ENCODE measurements around the gene ZSWIM3. TPM values are rescaled to one million over a fixed set of nuclear protein-coding genes. Genes with fewer than 3 reads are reported as not detected.

ZSWIM3 gene
- total and polyA plus RNA-seq, 9 donors = 1.8 to 7.5 (median 4.7) TPM

DNA sequence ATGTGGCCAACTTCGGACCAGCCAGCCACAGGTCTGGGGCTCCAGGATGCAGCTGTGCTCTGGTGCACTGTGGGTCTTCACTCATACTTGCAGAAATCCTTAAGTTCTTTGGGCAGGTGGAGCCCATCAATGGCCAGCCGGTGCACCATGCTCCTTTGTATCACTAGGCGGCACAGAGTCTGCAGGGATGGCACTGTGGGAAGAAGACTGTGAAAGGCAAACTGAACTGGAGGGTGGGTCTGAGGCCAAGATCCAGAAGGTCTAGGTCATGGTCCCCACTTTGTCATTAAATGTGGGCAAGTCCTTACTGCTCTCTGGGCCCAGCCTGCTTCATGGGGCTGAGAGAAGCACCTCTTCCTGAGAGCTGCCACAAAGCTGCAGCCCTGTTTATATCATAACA is 31.3 kb downstream of the ZSWIM3 start:
- no peak overlapping the region for H3K27ac ChIP-seq

DNA sequence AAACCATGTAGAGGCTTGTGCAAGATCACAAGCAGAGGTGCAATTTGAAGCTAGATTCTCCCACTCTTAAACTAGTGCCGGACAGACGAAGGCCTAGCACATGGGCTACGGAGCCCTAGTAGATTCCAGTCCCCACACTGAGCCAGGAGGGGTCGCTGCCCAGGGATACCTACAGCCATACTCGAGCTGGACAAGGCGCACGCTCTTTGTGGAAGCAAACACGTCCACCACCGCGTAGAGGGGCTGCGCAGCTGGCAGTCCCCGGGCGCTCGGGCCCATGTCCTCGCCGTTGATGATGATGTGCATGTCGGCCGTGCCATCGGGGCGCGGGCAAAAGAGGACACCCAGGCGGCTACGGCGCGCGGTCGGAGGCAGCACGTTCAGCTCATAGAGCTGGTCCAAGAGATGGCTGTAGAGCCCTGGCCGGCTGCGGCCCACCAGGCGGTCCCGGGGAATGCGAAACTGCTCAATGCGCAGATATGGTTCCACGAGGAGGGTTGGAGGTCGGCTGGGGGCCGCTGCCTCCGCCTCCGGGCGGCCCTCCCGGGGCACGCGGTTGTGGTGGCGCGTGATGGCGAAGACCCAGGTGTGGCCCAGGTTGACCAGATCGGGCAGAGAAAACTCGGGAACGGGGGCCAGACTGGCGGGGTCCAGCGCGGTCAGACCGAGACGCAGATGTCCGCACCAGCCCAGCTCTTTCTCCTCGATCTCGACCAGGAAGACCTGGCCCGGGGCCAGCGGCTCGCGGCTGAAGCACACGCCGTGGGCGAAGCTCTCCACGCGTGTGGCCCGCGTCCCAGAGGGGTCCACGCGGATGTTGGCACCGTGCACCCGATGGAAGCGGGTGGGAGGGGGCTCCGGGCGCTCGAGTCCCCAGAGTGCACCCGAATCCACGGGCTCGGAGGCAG is 32.9 kb downstream of the ZSWIM3 start:
- Histone ChIP-seq H3K36me3 (no peaks in the 10 kb centered on the region), H3K27me3 (no peaks in the 10 kb centered on the region), H3K4me3 (peak overlapping the region; percentile 53), H3K27ac (peak overlapping the region; percentile 72 to 97), H3K4me1 (ENCODE audit: insufficient read depth) (peaks cover 9% of the 10 kb centered on the region), H3K9me3 (no peaks in the 10 kb centered on the region)
- WGBS, 3 donors = 0 to 2% (median 0%) methylated on average over 46 to 79 of the region's 79 CpGs
- intact Hi-C loops (cut with DNase I) = loop anchor here (2.0 to 10.0 kb wide), 9 partner anchors 42 to 202 kb away; partner anchors contain the start of genes PCIF1 (in 2 of the 4), DNTTIP1 (in 1 of the 4), WFDC3 (in 1 of the 4) and ZNF335 (in 1 of the 4)
- peak; percentile 88 to 91 (median 89) for DNase-seq
- peak; percentile 43 for TF ChIP-seq POLR2A (IDR thresholded peaks at IDR 0.05)
- TF ChIP-seq EP300 (IDR thresholded peaks at IDR 0.05) = no peak
- TF ChIP-seq, protein P1, sequence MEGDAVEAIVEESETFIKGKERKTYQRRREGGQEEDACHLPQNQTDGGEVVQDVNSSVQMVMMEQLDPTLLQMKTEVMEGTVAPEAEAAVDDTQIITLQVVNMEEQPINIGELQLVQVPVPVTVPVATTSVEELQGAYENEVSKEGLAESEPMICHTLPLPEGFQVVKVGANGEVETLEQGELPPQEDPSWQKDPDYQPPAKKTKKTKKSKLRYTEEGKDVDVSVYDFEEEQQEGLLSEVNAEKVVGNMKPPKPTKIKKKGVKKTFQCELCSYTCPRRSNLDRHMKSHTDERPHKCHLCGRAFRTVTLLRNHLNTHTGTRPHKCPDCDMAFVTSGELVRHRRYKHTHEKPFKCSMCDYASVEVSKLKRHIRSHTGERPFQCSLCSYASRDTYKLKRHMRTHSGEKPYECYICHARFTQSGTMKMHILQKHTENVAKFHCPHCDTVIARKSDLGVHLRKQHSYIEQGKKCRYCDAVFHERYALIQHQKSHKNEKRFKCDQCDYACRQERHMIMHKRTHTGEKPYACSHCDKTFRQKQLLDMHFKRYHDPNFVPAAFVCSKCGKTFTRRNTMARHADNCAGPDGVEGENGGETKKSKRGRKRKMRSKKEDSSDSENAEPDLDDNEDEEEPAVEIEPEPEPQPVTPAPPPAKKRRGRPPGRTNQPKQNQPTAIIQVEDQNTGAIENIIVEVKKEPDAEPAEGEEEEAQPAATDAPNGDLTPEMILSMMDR (IDR thresholded peaks at IDR 0.05) = peak; percentile 61 to 75 (median 71)

More for the DNA sequence above, 31.3 kb downstream of the ZSWIM3 start:
- Histone ChIP-seq H3K27me3 (no peaks in the 10 kb centered on the region), H3K4me3 (no peak overlapping the region), H3K4me1 (ENCODE audit: insufficient read depth) (peaks cover 9% of the 10 kb centered on the region), H3K36me3 (no peaks in the 10 kb centered on the region), H3K9me3 (no peaks in the 10 kb centered on the region)
- TF ChIP-seq EP300 (IDR thresholded peaks at IDR 0.05) (no peak), POLR2A (IDR thresholded peaks at IDR 0.05) (no peak)
- TF ChIP-seq, protein P1 (IDR thresholded peaks at IDR 0.05) = no peak
- 73 to 83% (median 83%) methylated on average over 3 of the region's 3 CpGs for WGBS, 3 donors
- intact Hi-C loops (cut with DNase I) = loop anchor here in 2 of 4 donors (5.0 to 10.0 kb wide), 2 partner anchors 46 to 56 kb away; no protein-coding TSS in a partner anchor
- DNase-seq = no peak

DNA sequence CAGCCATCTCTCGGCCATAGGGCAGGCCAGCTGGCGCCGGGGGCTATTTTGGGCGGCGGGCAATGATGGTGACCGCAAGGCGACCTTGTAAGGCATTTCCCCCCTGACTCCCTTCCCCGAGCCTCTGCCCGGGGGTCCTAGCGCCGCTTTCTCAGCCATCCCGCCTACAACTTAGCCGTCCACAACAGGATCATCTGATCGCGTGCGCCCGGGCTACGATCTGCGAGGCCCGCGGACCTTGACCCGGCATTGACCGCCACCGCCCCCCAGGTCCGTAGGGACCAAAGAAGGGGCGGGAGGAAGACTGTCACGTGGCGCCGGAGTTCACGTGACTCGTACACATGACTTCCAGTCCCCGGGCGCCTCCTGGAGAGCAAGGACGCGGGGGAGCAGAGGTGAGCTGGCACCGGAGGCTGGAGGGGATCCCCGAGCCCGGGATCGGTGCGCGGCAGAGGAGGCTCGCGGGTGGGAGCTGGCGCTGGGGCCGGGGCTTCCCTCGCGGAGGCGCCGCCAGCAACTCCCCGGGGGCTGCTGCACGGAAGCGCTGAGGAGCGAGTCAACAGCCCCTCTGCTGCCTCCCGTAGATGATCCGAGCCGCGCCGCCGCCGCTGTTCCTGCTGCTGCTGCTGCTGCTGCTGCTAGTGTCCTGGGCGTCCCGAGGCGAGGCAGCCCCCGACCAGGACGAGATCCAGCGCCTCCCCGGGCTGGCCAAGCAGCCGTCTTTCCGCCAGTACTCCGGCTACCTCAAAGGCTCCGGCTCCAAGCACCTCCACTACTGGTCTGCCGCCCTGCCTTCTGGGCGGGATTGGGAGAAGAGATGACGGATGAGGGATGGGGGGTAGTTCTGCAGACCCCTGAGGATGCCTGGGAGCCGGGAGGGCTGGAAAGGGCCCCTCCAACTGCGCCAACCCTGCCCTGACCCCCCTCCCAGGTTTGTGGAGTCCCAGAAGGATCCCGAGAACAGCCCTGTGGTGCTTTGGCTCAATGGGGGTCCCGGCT is 33.9 kb downstream of the ZSWIM3 start, which contains the start of the genes CTSA and NEURL2:
CTSA (plus strand) TSS at position 351 of the 999 bp plus-strand sequence; CDS start at position 585, 234 bp downstream.
NEURL2 (minus strand) TSS at position 224 of the 999 bp plus-strand sequence; CDS start at position 7, 217 bp downstream.
- intact Hi-C loops (cut with DNase I) = loop anchor here (2.0 to 10.0 kb wide), 9 partner anchors 41 to 201 kb away; partner anchors contain the start of genes PCIF1 (in 2 of the 4), DNTTIP1 (in 1 of the 4), WFDC3 (in 1 of the 4) and ZNF335 (in 1 of the 4)
- H3K9me3 ChIP-seq = no peaks in the 10 kb centered on the region
- peak; percentile 95 to 97 (median 96) for DNase-seq
- peak within 1 kb of the TSS; percentile 72 to 97 for H3K27ac ChIP-seq
- WGBS, 3 donors = 0 to 1% (median 1%) methylated on average over 65 to 78 of the region's 78 CpGs
- H3K27me3 ChIP-seq = no peaks in the 10 kb centered on the region
- H3K4me3 ChIP-seq = peak within 1 kb of the TSS; percentile 53
- no peaks in the 10 kb centered on the region for H3K36me3 ChIP-seq
- TF ChIP-seq POLR2A (IDR thresholded peaks at IDR 0.05) (peak; percentile 73), EP300 (IDR thresholded peaks at IDR 0.05) (peak; percentile 81)
- TF ChIP-seq, protein P1 (IDR thresholded peaks at IDR 0.05) = peak in 1 of 3 donors; percentile 21
- H3K4me1 ChIP-seq (ENCODE audit: insufficient read depth) = peaks cover 9% of the 10 kb centered on the region
